Measurements from ENCODE around the gene LARGE1. TPM values are rescaled to one million over a fixed set of nuclear protein-coding genes. Genes with fewer than 3 reads are reported as not detected.

LARGE1 gene
- total RNA-seq, 1 donor from 2014 or later = 0.47 TPM

DNA sequence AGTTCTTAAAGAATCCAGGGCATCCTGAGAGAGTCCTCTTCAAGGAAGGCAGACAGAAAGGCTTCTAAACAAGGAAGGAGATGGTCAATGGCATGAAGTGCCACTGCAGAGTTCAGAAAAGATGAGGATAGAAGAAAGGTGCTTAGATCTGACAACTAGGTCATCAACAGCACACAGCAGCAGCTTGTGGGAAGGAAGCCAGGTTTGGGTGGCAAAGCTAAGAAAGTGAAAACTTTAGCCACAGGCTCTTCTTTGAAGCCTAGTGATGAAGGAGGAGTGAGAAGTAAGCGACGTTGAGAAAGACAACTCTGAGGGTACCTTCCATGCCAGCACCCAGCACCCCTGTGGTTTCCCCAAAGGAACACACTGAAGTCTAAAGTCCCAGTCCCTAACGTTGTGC lies 92.0 kb downstream of the LARGE1 start:
- no peaks in the 10 kb centered on the region for H3K27me3 Mint-ChIP-seq
- DNase-seq = no peak
- no peak overlapping the region for H3K4me3 Mint-ChIP-seq
- no peaks in the 10 kb centered on the region for H3K4me1 Mint-ChIP-seq
- H3K27ac Mint-ChIP-seq = no peak overlapping the region
- H3K9me3 Mint-ChIP-seq = peaks cover 4% of the 10 kb centered on the region
- H3K36me3 Mint-ChIP-seq (ENCODE audit: low read depth) = no peaks in the 10 kb centered on the region
- intact Hi-C loops (cut with micrococcal nuclease) = no loop called here

DNA sequence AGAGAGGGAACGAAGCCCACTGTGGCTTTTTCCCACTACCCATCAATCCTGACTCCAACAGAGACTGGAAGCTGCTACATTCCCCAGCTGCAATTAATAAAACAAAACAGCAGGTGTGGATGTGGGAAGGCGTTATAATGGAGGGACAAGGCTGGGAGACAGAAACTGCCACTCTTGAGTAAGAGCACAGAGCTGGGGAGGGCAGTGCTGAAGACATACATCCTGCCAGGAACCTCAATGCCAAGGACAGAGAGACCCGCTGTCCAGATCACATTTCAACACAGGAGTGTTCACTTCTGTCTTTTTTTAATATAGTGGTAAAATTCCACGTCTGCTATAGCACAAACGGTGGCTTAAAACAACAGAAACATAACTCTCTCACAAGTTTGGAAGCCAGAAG lies 94.5 kb downstream of the LARGE1 start:
- no peaks in the 10 kb centered on the region for H3K27me3 Mint-ChIP-seq
- no peaks in the 10 kb centered on the region for H3K36me3 Mint-ChIP-seq (ENCODE audit: low read depth)
- H3K9me3 Mint-ChIP-seq = peaks cover 5% of the 10 kb centered on the region
- intact Hi-C loops (cut with micrococcal nuclease) = no loop called here
- no peaks in the 10 kb centered on the region for H3K4me1 Mint-ChIP-seq
- DNase-seq = no peak
- no peak overlapping the region for H3K27ac Mint-ChIP-seq
- no peak overlapping the region for H3K4me3 Mint-ChIP-seq

DNA sequence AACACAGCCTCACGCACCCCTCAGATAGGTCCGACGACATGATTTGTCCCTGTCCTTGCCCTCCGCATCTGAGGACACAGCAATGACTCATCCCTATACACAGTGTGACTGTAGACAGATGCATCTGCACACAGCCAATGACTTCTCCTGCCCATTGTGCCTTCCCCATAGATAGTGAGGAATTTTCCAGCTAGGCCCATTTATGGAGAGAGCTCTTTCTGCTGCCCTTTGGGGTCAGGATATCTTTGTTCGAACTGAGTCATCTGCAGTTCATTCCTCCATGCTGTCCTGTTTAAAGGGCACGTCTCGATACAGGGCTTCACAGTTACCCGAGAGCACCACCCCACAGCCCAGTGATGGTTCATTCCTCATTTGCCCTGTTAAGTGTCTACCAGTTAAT lies 96.7 kb downstream of the LARGE1 start:
- H3K27ac Mint-ChIP-seq = no peak overlapping the region
- H3K27me3 Mint-ChIP-seq = no peaks in the 10 kb centered on the region
- intact Hi-C loops (cut with micrococcal nuclease) = no loop called here
- no peaks in the 10 kb centered on the region for H3K36me3 Mint-ChIP-seq (ENCODE audit: low read depth)
- H3K9me3 Mint-ChIP-seq = peaks cover 7% of the 10 kb centered on the region
- H3K4me3 Mint-ChIP-seq = no peak overlapping the region
- no peaks in the 10 kb centered on the region for H3K4me1 Mint-ChIP-seq
- no peak for DNase-seq

DNA sequence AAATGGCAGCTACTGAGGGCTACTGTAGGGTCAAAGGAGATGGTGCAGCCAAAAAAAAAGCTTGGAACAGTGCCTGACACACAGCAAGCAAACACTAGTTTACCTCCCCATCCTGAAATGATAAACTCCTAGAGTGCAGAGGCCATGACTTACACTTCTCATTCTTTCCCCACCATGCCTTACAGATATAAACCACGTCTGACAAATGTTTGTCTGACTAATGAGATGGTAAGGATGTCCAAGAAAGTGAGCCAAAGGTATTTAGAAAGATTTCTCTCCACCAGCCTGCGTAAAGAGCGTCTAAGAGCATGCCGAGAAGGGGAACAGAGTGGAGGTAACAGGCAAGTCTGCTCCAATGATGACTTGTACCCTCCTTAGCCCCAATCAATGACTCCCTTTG lies 99.0 kb downstream of the LARGE1 start:
- Mint-ChIP-seq H3K36me3 (ENCODE audit: low read depth) (no peaks in the 10 kb centered on the region), H3K9me3 (peaks cover 3% of the 10 kb centered on the region), H3K27ac (no peak overlapping the region), H3K4me3 (no peak overlapping the region), H3K27me3 (no peaks in the 10 kb centered on the region), H3K4me1 (no peaks in the 10 kb centered on the region)
- intact Hi-C loops (cut with micrococcal nuclease) = no loop called here
- DNase-seq = no peak

DNA sequence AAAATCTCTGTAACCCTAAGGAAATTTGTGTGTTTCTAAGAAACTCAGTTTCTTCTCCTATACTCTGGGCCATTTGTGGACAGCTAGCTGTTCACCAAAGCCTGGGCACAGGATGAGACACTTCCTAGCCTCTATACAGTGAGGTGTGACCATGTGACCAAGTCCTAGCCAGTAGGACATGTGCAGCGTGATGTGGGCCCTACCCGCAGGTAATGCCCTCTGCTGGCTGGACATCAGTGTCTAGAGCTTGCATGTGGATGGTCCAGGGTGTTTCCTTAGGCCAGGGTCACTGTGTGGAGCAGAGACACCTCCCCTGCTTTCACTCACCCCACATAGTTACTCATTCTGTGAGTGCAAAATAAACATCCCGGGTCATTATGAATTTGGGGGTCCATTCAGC lies 100.5 kb downstream of the LARGE1 start:
- Mint-ChIP-seq H3K9me3 (peaks cover 10% of the 10 kb centered on the region), H3K36me3 (ENCODE audit: low read depth) (no peaks in the 10 kb centered on the region), H3K27ac (no peak overlapping the region), H3K4me3 (no peak overlapping the region), H3K27me3 (no peaks in the 10 kb centered on the region), H3K4me1 (no peaks in the 10 kb centered on the region)
- DNase-seq = no peak
- intact Hi-C loops (cut with micrococcal nuclease) = no loop called here

DNA sequence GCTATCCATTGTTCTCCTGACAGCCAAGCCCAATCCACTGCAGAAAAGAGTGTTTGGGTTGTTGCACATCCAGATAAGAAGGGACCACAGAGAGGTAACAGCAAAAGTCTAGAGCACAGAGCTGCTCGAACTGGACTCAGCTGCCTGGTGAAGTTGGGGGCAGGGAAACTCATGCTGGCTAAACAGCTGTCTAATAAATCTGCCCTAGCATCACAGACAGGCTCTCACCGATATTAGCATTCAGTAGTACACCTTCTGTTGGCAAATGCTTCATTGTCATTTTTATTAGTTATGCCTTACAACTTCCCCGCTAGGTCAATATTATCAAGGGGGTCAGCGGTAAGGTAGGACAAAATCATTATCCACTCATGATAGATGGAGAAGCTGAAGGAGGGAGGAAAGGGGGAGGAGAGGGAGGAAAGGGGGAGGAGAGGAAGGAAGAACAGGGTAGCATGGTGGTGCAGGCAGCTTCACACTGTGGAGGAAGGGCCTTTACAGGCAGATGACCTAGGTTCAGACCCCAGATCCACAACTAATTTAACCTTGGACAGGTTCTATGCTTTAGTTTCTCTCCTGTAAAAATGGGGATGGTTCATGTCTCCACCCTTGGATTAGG lies 102.7 kb downstream of the LARGE1 start:
- no peaks in the 10 kb centered on the region for H3K27me3 Mint-ChIP-seq
- intact Hi-C loops (cut with micrococcal nuclease) = no loop called here
- no peak overlapping the region for H3K27ac Mint-ChIP-seq
- no peaks in the 10 kb centered on the region for H3K4me1 Mint-ChIP-seq
- DNase-seq = no peak
- H3K4me3 Mint-ChIP-seq = no peak overlapping the region
- H3K36me3 Mint-ChIP-seq (ENCODE audit: low read depth) = no peaks in the 10 kb centered on the region
- peaks cover 12% of the 10 kb centered on the region for H3K9me3 Mint-ChIP-seq

DNA sequence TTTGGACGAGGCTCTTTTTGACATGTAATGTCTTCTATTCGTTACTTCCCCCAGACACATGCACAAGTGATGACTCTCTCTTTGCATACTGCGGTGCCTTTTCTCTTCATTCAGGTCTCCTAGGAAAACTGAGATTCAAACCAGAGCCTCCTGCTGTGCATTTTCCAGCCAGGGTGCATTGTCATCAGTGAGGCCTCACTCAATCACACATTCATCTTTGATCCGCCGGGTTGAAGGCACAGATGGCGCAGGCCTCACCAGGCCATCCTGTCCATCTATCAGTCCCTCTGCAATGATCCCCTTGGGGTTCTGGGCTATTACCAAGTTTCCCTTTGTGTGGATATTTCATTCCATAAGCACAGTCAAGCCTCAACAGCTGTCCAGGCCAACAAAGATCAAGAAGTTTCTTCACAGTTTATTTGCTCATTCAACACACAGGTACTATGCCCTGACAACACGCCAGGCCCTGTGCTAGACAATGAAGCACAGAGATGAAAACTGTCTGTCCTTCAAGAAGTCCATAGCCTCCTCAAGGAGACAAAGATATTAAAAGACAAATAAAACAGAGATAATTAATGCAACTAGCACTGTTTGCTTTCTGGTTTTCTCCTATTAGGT lies 107.8 kb downstream of the LARGE1 start:
- Mint-ChIP-seq H3K36me3 (ENCODE audit: low read depth) (no peaks in the 10 kb centered on the region), H3K27me3 (no peaks in the 10 kb centered on the region), H3K9me3 (peaks cover 9% of the 10 kb centered on the region), H3K4me3 (no peak overlapping the region), H3K27ac (no peak overlapping the region), H3K4me1 (no peaks in the 10 kb centered on the region)
- intact Hi-C loops (cut with micrococcal nuclease) = no loop called here
- DNase-seq = no peak

DNA sequence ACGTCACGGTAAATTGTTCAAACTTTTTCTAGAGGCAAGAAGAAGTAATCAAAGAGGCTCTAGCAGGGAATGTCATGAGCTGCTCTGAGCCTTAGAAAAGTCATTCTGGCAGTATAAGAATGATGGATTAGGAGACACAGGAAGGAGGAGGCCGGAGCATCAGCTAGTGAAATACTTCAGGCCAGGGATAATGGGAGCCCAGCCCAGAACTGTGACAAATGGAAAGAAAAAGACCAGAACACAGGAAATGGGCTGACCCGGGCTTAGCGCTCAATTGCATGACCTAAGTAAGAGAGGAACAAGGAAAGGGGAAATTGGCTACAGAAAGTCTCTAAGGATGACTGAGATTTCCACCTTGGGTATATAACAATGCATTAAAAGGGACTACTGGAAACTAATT lies 108.6 kb downstream of the LARGE1 start:
- Mint-ChIP-seq H3K36me3 (ENCODE audit: low read depth) (no peaks in the 10 kb centered on the region), H3K9me3 (peaks cover 9% of the 10 kb centered on the region), H3K27ac (no peak overlapping the region), H3K27me3 (no peaks in the 10 kb centered on the region), H3K4me3 (no peak overlapping the region), H3K4me1 (no peaks in the 10 kb centered on the region)
- no peak for DNase-seq
- intact Hi-C loops (cut with micrococcal nuclease) = no loop called here

DNA sequence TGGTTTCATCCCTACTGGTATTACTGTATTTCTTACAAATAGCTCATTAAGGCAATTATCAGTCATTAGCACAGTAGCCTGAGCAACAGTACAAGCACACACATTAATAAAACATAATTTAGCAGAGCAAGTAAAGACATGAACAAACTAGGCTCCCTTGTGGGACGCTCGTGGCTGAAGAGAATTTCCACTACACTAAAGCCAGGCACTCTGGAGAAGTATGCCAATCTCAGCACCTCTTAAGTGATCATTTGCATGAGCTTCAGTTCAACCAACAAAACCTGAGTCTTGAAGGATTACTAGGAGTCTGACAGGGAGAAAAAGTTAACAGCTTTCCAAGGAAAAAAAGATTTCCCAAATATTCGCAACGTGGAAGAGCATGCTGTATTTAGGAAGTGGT lies 109.1 kb downstream of the LARGE1 start:
- no peaks in the 10 kb centered on the region for H3K27me3 Mint-ChIP-seq
- H3K4me3 Mint-ChIP-seq = no peak overlapping the region
- H3K9me3 Mint-ChIP-seq = peaks cover 9% of the 10 kb centered on the region
- intact Hi-C loops (cut with micrococcal nuclease) = no loop called here
- DNase-seq = no peak
- no peak overlapping the region for H3K27ac Mint-ChIP-seq
- H3K4me1 Mint-ChIP-seq = no peaks in the 10 kb centered on the region
- H3K36me3 Mint-ChIP-seq (ENCODE audit: low read depth) = no peaks in the 10 kb centered on the region

DNA sequence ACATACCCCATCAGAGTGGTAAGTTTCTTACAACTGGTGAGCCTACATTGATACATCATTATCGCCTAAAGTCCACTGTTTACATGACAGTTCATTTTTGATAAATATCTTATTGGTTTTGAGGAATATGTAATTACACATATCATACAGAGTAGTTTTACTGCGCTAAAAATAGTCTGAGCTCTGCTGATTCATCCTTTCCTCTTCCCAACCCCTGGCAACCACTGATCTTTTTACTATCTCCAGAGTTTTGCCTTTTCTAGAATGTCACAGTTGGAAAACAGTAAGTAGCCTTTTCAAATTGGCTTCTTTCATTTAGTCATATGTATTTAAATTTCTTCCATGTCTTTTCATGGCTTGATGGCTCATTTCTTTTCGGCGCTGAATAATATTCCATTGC lies 112.8 kb downstream of the LARGE1 start:
- Mint-ChIP-seq H3K4me1 (no peaks in the 10 kb centered on the region), H3K27me3 (no peaks in the 10 kb centered on the region), H3K4me3 (no peak overlapping the region), H3K9me3 (peaks cover 10% of the 10 kb centered on the region), H3K27ac (no peak overlapping the region), H3K36me3 (ENCODE audit: low read depth) (no peaks in the 10 kb centered on the region)
- intact Hi-C loops (cut with micrococcal nuclease) = no loop called here
- no peak for DNase-seq

DNA sequence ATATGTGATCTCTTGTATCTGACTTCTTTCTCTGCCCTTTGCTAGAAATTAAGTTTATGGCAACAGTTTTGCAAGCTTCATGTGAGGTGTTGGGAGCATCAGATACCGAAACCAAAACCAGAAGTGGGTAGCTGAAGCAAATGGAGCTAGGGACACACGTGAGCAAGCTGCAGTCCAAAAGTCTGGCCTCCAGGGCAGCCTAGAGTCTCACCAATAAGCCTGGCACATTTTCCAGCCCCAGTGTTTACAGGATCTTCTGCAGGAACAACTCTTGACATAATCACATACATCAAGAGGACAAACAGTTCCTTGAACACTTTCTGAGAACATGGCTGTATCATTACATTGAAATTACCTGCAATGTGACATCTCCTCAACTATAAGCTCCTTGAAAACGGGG lies 114.1 kb downstream of the LARGE1 start:
- intact Hi-C loops (cut with micrococcal nuclease) = no loop called here
- no peaks in the 10 kb centered on the region for H3K36me3 Mint-ChIP-seq (ENCODE audit: low read depth)

DNA sequence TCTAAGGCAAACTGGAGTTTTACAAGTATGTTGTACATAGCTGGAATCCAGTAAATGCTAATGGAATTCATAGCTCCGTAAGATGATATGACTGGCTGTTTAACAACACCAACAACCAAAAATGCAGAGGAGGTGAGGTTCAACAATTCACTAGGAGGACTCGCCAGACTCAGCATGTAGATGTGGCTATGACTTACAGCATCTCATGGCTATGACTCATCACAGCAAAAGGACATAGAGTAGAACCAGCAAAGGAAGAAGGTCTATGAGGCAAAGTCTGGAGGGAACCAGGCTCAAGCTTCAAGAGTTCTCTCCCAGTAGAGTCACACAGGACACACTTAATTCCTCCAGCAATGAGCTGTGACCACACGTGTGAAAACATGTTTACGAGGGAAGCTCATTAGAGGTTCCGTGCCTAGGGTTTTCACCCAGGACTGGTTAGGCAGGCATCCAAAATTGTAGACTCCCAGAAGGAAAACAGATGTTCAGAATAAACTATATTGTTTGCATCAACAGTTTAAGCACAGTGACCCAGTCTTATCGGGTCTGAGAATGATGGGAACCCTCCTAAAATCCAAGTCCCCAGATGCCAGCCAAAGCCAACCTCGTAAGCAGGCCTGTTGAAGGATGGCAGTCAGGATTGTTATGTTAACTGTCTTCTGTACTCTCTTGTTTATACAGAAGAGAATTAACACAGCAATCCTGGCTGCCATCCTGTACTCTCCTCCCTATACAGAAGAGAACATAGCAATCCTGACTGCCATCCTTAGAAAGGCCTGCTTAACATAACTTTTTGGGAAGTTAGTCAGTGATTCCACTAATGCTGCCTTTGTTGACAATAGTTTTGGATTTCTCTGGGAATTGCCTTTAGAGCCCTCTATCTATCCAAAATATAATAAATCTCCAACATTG lies 116.6 kb downstream of the LARGE1 start:
- no peaks in the 10 kb centered on the region for H3K4me1 Mint-ChIP-seq
- H3K36me3 Mint-ChIP-seq (ENCODE audit: low read depth) = no peaks in the 10 kb centered on the region

More for the DNA sequence above, 114.1 kb downstream of the LARGE1 start:
- no peaks in the 10 kb centered on the region for H3K4me1 Mint-ChIP-seq
- H3K27me3 Mint-ChIP-seq = no peaks in the 10 kb centered on the region
- peaks cover 13% of the 10 kb centered on the region for H3K9me3 Mint-ChIP-seq
- no peak overlapping the region for H3K27ac Mint-ChIP-seq
- DNase-seq = no peak
- no peak overlapping the region for H3K4me3 Mint-ChIP-seq

DNA sequence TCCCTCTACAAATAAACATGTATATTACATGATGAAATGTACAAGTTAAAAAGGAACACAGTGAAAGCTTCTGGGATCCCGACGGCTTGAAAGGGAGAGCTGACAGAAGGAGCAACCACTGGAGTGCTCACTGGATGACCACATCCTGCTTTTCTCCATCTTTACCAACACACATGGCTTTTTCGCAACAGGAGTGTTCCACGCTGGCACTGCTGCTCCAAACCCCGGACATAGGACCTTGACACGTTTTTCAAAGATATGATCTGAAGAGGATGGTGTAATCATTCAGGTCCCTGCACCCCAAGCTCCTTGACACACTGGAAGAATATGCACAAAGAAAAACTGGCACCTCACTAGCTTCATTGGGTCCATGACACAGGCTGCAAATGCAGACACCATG lies 121.9 kb downstream of the LARGE1 start:
- no peaks in the 10 kb centered on the region for H3K4me1 Mint-ChIP-seq
- H3K27ac Mint-ChIP-seq = no peak overlapping the region
- H3K9me3 Mint-ChIP-seq = peaks cover 38% of the 10 kb centered on the region
- H3K27me3 Mint-ChIP-seq = no peaks in the 10 kb centered on the region
- no peak for DNase-seq
- no peaks in the 10 kb centered on the region for H3K36me3 Mint-ChIP-seq (ENCODE audit: low read depth)
- intact Hi-C loops (cut with micrococcal nuclease) = no loop called here
- H3K4me3 Mint-ChIP-seq = no peak overlapping the region

More for the DNA sequence above, 116.6 kb downstream of the LARGE1 start:
- Mint-ChIP-seq H3K27ac (no peak overlapping the region), H3K4me3 (no peak overlapping the region), H3K27me3 (no peaks in the 10 kb centered on the region), H3K9me3 (peaks cover 23% of the 10 kb centered on the region)
- DNase-seq = no peak
- intact Hi-C loops (cut with micrococcal nuclease) = no loop called here

DNA sequence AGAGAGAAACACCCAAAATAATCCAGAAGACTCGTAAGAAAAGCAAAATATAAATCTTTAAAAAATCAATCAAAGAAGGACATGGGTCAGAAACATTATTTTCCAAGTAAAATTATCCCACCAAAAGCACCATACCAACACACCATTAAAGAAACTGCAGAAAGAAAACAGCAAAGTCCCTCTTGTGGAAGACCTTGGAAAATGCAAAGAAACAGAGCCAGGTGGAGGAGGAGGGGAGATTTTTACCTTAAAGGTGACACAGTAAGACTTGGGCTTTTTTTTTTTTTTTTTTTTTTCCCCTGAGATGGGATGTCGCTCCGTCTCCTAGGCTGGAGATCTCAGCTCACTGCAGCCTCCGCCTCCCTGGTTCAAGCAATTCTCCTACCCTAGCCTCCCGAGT lies 123.8 kb downstream of the LARGE1 start:
- DNase-seq = no peak
- H3K4me1 Mint-ChIP-seq = no peaks in the 10 kb centered on the region
- peaks cover 32% of the 10 kb centered on the region for H3K9me3 Mint-ChIP-seq
- H3K36me3 Mint-ChIP-seq (ENCODE audit: low read depth) = no peaks in the 10 kb centered on the region
- no peak overlapping the region for H3K27ac Mint-ChIP-seq
- no peaks in the 10 kb centered on the region for H3K27me3 Mint-ChIP-seq
- intact Hi-C loops (cut with micrococcal nuclease) = no loop called here
- H3K4me3 Mint-ChIP-seq = no peak overlapping the region
